A549 (cell line): ENCODE data around the gene ACVRL1. TPM values are rescaled to one million over a fixed set of nuclear protein-coding genes. Genes with fewer than 3 reads are reported as not detected.

Experiments used
- ATAC-seq, 2 experiments: fragments of 200-7000 bp in 1 of 2; fragments of >200 bp in 1 of 2; cut with Nextera tagmentation in 1 of 2; cut with Tn5 transposase in 1 of 2; 3 replicates each; pipeline versions ENCODE4 v1.8.0 to v1.9.1; 2018 to 2020; ENCODE audit warnings: mild to moderate bottlenecking in 1 of 2, moderate library complexity in 1 of 2
- CTCF ChIA-PET: fragments of 300-600 bp; sonication (Branson Sonifier 250); formaldehyde crosslinking; extraction: SDS; loops from one replicate; lab custom pipeline; 2021; ENCODE audit warnings: antibody characterized with exemption, inconsistent platforms; lab: Yijun Ruan, JAX
- POLR2A ChIA-PET: fragments of 350-600 bp; formaldehyde crosslinking; extraction: SDS; loops from one replicate; lab custom pipeline; 2021; ENCODE audit warnings: antibody characterized with exemption, inconsistent platforms; lab: Yijun Ruan, JAX
- DNase-seq, 2 experiments: peaks; one replicate each; pipeline versions ENCODE4 v3.0.0 to v3.0.0-alpha.2; 2011 to 2016; ENCODE audit warnings: low read depth in 1 of 2, low spot score in 1 of 2
- FAIRE-seq: peaks from 2 replicates; lab custom pipeline; 2011; peaks lifted over from hg19 to GRCh38; lab: Jason Lieb, UNC
- H3K27ac ChIP-seq, 2 experiments: fragments of >200 bp; sonication (Bioruptor Twin); formaldehyde crosslinking; 3 replicates each; pipeline ENCODE4 v1.5.1; 2016 to 2017
- H3K4me1 ChIP-seq: fragments of >200 bp; sonication (Bioruptor Twin); formaldehyde crosslinking; 3 replicates; pipeline ENCODE4 v1.6.1; 2016
- H3K4me2 ChIP-seq: fragments of >200 bp; sonication (Bioruptor Twin); formaldehyde crosslinking; 3 replicates; pipeline ENCODE4 v1.6.1; 2016
- H3K4me3 ChIP-seq: fragments of >200 bp; sonication (Bioruptor Twin); formaldehyde crosslinking; 3 replicates; pipeline ENCODE4 v1.5.1; 2016
- H3K9me3 ChIP-seq: fragments of >200 bp; sonication (Bioruptor Twin); formaldehyde crosslinking; 3 replicates; pipeline ENCODE4 v1.6.1; 2016
- BHLHE40 ChIP-seq: IDR thresholded peaks from 2 replicates; pipeline ENCODE4 v1.6.1; 2012; ENCODE audit warnings: low read depth, low read length, inconsistent platforms
- CBX8 ChIP-seq: fragments of 200-600 bp; sonication (generic); IDR thresholded peaks from 2 replicates; pipeline ENCODE4 v1.6.1; 2016
- CEBPB ChIP-seq, 2 experiments: fragments of >200 bp in 1 of 2; sonication (Bioruptor Twin) in 1 of 2; formaldehyde crosslinking in 1 of 2; IDR thresholded peaks; 2 replicates each; pipeline ENCODE4 v1.6.1; 2012 to 2016
- CHD4 ChIP-seq: fragments of 200-600 bp; sonication (generic); IDR thresholded peaks from 2 replicates; pipeline ENCODE4 v1.6.1; 2016; ENCODE audit warnings: antibody characterized with exemption, mild to moderate bottlenecking, borderline replicate concordance
- FOSL2 ChIP-seq, 2 experiments: fragments of 450-650 bp in 1 of 2; fragments of >200 bp in 1 of 2; sonication (Bioruptor Twin) in 1 of 2; formaldehyde crosslinking; IDR thresholded peaks; 2 replicates each; pipeline versions ENCODE4 v1.5.0 to v1.6.1; 2016 to 2020; ENCODE audit warnings: mild to moderate bottlenecking in 1 of 2, moderate library complexity in 1 of 2
- GATA3 ChIP-seq: IDR thresholded peaks from 2 replicates; pipeline ENCODE4 v1.6.1; 2012; ENCODE audit warnings: borderline replicate concordance
- HOXA7 ChIP-seq: fragments of 250-450 bp; sonication (Bioruptor Pico); IDR thresholded peaks from 2 replicates; pipeline ENCODE4 v1.5.0; 2020; ENCODE audit warnings: mild to moderate bottlenecking, moderate library complexity
- HOXB5 ChIP-seq: fragments of 250-450 bp; sonication (Bioruptor Pico); IDR thresholded peaks from 2 replicates; pipeline ENCODE4 v1.5.0; 2020; ENCODE audit warnings: mild to moderate bottlenecking, moderate library complexity
- JUN ChIP-seq, 2 experiments: fragments of >200 bp; sonication (Bioruptor Twin); formaldehyde crosslinking; IDR thresholded peaks; 2 replicates in 1 of 2; 3 replicates in 1 of 2; pipeline ENCODE4 v1.6.1; 2016 to 2017
- KDM5A ChIP-seq: fragments of 200-600 bp; sonication (generic); IDR thresholded peaks from 2 replicates; pipeline ENCODE4 v1.6.1; 2016; ENCODE audit warnings: antibody characterized with exemption, mild to moderate bottlenecking
- NPAS2 ChIP-seq: fragments of 250-450 bp; sonication (Bioruptor Pico); IDR thresholded peaks from 2 replicates; pipeline ENCODE4 v1.8.0; 2022; ENCODE audit warnings: mild to moderate bottlenecking, moderate library complexity, borderline replicate concordance
- POLR2AphosphoS2 ChIP-seq: conservative IDR thresholded peaks from 2 replicates; pipeline ENCODE4 v1.6.1; 2012; ENCODE audit warnings: low read length, improper control_type of control experiment, inconsistent platforms
- RAD21 ChIP-seq, 2 experiments: fragments of >200 bp in 1 of 2; sonication (Bioruptor Twin) in 1 of 2; formaldehyde crosslinking in 1 of 2; IDR thresholded peaks in 1 of 2; conservative IDR thresholded peaks in 1 of 2; 2 replicates in 1 of 2; 3 replicates in 1 of 2; pipeline ENCODE4 v1.6.1; 2012 to 2018; ENCODE audit warnings: inconsistent platforms in 1 of 2
- RCOR1 ChIP-seq: fragments of 150-350 bp; IDR thresholded peaks from 2 replicates; pipeline ENCODE4 v1.6.1; 2014; ENCODE audit warnings: antibody characterized with exemption, low read length, low read depth
- REST ChIP-seq: fragments of 200-600 bp; sonication (generic); IDR thresholded peaks from 2 replicates; pipeline ENCODE4 v1.6.1; 2016; ENCODE audit warnings: antibody characterized with exemption, mild to moderate bottlenecking, moderate library complexity
- SREBF2 ChIP-seq: fragments of 450-650 bp; IDR thresholded peaks from 2 replicates; pipeline ENCODE4 v1.6.1; 2014; ENCODE audit warnings: mild to moderate bottlenecking, moderate library complexity
- ZC3H11A ChIP-seq: fragments of 450-650 bp; IDR thresholded peaks from 2 replicates; pipeline ENCODE4 v1.6.1; 2014; ENCODE audit warnings: antibody characterized with exemption, mild to moderate bottlenecking
- WGBS: methylation state at CpG from one replicate; pipeline ENCODE4 v1.1.6; 2017; ENCODE audit errors: missing lambda C conversion rate; 5-methylcytosine and 5-hydroxymethylcytosine counted together
- polyA plus RNA-seq, 4 experiments: library from polyadenylated mRNA; depleted of rRNA in 3 of 4; stranded (reverse); fragments of >200 nt; fragmentation: RNase III in 1 of 4; extraction: RNeasy Plus Mini Kit Qiagen cat#74134 plus additional on column Dnase treatment in 1 of 4; gene quantifications; 2 replicates in 3 of 4; 3 replicates in 1 of 4; pipeline ENCODE4 v1.2.3, GENCODE V29; 2011 to 2017
- TF ChIP-seq, protein P1 (sequence below): fragments of >200 bp; sonication (Bioruptor Twin); formaldehyde crosslinking; IDR thresholded peaks from 3 replicates; pipeline ENCODE4 v1.5.1; 2016
- TF ChIP-seq, protein P2 (sequence below): IDR thresholded peaks from 2 replicates; pipeline ENCODE4 v1.6.1; 2012

The ACVRL1 gene
- polyA plus RNA-seq, 2 of the 4 experiments (the other 2 are of a cell fraction) = 0.03 TPM; not detected in 1

DNA sequence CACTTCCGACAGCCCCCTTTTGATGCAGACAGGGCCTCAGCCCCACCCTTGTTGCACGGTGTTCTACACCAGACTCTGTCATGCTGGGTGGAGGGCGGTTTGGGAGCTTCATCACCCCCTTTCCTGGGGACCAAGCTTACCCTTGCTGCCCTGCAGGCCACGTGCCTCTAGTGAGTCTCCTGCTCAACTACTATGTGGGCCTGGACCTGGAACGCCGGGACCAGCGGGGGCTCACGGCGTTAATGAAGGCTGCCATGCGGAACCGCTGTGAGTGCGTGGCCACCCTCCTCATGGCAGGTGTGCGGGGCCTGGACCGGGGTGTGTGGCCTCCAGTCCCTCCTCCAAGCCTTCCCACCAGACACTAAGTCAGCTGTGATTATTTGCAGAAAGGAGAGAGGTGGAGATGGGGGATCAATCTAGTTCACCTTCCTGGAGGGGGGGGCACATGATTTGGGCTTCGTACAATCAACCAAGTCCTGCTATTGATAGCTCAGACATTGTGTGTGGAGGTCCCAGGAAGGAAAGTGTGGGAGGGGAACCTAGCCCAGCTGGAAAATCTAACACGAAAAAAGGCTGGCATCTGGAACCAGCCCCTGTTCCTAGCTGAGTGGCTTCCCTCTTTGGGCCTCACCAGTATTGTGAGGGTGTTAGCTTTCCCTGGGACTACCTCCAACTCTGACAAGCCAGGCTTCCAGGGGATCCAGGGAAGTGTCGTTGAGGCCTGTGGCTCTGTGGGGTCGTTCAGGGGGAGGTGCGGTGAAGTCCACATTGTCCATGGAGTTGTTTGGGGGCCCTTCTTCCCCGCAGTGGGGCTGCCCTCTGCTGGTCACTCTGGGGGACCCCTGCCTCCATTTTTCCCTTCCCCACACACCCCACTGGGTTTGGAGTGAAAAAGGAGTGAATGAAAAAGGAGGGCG is 17.8 kb upstream of the ACVRL1 start:
- CTCF ChIA-PET = interaction anchor here (0.6 to 6.6 kb wide), 13 partner anchors 9 to 468 kb away, joined by 3 to 34 read pairs (median 3); no protein-coding TSS in a partner anchor
- 80% methylated on average over 16 of the region's 21 CpGs for WGBS

DNA sequence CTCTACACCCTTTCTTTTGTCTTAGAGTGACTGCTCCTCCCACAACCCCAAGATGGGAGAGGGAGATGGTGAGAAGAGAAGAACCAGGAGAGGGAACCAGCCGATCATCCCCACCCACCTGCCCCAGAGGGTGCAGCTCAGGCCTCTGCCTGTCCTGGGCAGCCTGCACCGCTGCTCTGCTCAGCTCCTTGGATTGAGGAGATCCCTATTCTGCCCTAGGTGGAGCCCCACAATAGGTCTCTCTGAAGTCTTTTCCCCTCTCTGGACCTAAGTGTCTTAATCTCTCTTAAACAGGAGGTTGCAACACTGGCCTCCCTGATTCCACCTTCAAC is 17.2 kb upstream of the ACVRL1 start:
- Histone ChIP-seq H3K9me3 (no peaks in the 10 kb centered on the region), H3K27ac (no peak overlapping the region), H3K4me1 (no peaks in the 10 kb centered on the region), H3K4me2 (no peak overlapping the region), H3K4me3 (no peak overlapping the region)
- POLR2A ChIA-PET = no interaction called here
- DNase-seq (no peak), ATAC-seq (peak in 1 of 2 experiments; percentile 8; a peak in 3 of 6 replicates), FAIRE-seq (no peak)
- 95% methylated on average over 2 of the region's 2 CpGs for WGBS
- TF ChIP-seq ZC3H11A = no peak
- no peak for TF ChIP-seq CEBPB (IDR thresholded peaks at IDR 0.05)
- TF ChIP-seq GATA3 = no peak
- TF ChIP-seq, protein P1, sequence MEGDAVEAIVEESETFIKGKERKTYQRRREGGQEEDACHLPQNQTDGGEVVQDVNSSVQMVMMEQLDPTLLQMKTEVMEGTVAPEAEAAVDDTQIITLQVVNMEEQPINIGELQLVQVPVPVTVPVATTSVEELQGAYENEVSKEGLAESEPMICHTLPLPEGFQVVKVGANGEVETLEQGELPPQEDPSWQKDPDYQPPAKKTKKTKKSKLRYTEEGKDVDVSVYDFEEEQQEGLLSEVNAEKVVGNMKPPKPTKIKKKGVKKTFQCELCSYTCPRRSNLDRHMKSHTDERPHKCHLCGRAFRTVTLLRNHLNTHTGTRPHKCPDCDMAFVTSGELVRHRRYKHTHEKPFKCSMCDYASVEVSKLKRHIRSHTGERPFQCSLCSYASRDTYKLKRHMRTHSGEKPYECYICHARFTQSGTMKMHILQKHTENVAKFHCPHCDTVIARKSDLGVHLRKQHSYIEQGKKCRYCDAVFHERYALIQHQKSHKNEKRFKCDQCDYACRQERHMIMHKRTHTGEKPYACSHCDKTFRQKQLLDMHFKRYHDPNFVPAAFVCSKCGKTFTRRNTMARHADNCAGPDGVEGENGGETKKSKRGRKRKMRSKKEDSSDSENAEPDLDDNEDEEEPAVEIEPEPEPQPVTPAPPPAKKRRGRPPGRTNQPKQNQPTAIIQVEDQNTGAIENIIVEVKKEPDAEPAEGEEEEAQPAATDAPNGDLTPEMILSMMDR = no peak; the same call in 2 of the 3 replicates
- TF ChIP-seq SREBF2 = no peak
- no peak for TF ChIP-seq NPAS2 (CRISPR knock-in tag)
- no peak for TF ChIP-seq RCOR1
- no peak for TF ChIP-seq REST
- no peak for TF ChIP-seq BHLHE40
- no peak for TF ChIP-seq CBX8
- TF ChIP-seq KDM5A = no peak
- TF ChIP-seq, protein P2, sequence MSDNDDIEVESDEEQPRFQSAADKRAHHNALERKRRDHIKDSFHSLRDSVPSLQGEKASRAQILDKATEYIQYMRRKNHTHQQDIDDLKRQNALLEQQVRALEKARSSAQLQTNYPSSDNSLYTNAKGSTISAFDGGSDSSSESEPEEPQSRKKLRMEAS = no peak
- CTCF ChIA-PET = interaction anchor here (0.6 to 6.6 kb wide), 8 partner anchors 14 to 135 kb away, joined by 3 to 34 read pairs (median 4); no protein-coding TSS in a partner anchor

More for the DNA sequence above, 17.8 kb upstream of the ACVRL1 start:
- ATAC-seq (peak in 1 of 2 experiments; percentile 45; a peak in 3 of 6 replicates), FAIRE-seq (no peak), DNase-seq (no peak)
- H3K27ac ChIP-seq = no peak overlapping the region
- H3K9me3 ChIP-seq = 0 out of 3 replicates have a peak, but pooled peaks cover 4% of the 10 kb centered on the region
- POLR2A ChIA-PET = no interaction called here
- no peak overlapping the region for H3K4me3 ChIP-seq
- TF ChIP-seq FOSL2 (IDR thresholded peaks at IDR 0.05) (no peak), FOSL2 (CRISPR knock-in tag; IDR thresholded peaks at IDR 0.05) (no peak), HOXA7 (CRISPR knock-in tag) (no peak), CHD4 (no peak), JUN (IDR thresholded peaks at IDR 0.05) (no peak), POLR2AphosphoS2 (no peak), HOXB5 (CRISPR knock-in tag) (no peak), RAD21 (conservative IDR thresholded peaks at IDR 0.05 in 1 of 2, IDR thresholded peaks at IDR 0.05 in 1 of 2) (0 out of 5 replicates have a peak, but pooled peaks of 1 of the 2 experiments have one; percentile 10)
- TF ChIP-seq, protein P1 = peak; percentile 25; the same call in 1 of the 3 replicates
- TF ChIP-seq, all 56 proteins: peak for 2
- no peak overlapping the region for H3K4me2 ChIP-seq
- H3K4me1 ChIP-seq = no peaks in the 10 kb centered on the region
